ENCODE results near the gene ATP23.

ATP23 gene

DNA sequence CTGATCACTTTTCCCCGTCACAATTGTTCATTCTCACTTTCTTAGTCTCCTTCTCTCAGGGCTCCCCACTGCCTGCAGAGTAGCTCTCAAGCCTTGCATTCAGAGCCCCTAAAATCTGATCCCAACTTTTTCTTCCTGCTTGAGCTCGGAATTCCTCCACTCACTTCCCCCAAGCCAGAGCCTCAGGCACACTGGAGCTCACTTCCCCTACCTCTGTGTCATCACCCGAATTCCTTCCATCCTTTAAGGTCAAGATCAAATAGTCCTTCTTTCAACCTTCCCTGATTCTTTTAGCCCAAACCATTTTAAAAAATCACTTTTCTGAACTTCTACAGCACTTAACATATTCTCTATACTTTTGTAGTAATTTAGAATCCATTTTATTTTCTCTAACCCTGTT lies 34.1 kb upstream of the ATP23 start:
- DNase-seq (ENCODE audit: extremely low read depth in 1 of 2, low read depth in 1 of 2): no peak

DNA sequence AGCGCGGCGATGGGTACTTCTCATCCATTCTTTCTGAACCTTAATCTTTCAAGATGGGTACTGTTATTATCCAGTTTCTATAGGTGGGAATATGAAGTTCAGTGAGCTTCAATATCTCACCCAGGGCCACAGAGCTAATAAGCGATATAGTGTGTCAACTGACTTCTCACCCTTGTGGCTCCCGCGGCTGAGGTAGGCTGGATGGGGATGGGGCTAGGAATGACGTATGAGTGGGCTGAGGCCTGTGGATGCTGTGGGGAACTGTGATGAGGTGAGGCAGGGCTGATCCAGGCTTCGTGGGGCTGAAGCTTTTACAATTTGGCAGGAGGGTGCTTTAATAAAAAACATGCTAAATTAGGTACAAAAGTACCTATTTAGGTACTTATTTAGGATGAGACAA lies 32.9 kb upstream of the ATP23 start:
- no peak for DNase-seq (ENCODE audit: extremely low read depth in 1 of 2, low read depth in 1 of 2)

DNA sequence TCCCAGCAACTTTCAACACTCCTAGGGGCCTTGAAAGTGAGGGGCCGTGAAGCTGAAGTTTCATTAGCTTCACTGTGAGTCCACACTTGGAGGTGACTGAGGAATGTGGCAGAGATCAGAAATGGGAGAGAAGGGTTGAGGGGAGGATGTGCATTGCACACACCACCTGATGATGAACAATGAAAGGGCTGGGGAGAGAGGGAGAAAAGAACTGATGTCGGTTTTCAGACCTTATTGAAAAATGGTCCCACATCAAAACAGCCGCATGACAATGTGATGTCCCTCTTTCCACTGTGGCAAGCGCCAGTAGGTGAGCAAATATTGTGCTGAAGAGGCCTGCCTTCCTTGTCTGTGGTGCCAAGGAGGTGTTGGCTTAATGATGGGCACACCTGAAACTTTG lies 32.3 kb upstream of the ATP23 start:
- no peak for DNase-seq (ENCODE audit: extremely low read depth in 1 of 2, low read depth in 1 of 2)

DNA sequence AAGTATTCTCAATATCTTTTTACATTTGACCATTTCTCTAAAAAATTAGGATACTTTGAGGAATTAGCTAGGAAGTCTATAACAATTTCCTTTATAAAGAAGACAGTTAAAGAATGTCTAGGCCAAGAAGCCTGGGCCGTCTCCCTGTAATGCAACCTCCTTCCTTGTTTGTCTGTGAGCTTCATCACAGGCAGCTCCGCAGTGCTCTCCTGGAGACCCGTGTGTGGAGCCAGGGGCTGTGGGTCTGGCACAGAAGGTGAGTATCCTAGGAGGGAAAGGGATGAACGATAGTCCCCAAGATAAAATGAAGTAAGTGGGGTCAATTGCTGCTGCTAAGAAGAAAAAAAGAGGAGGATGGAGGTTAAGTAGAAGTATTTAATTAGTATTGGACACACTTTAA lies 31.8 kb upstream of the ATP23 start:
- DNase-seq (ENCODE audit: extremely low read depth in 1 of 2, low read depth in 1 of 2): no peak

- no peak for DNase-seq (ENCODE audit: extremely low read depth in 1 of 2, low read depth in 1 of 2)
Observed at GRCh38 chr12:57918147-57918546, 23.2 kb upstream of the ATP23 start.

- no peak for DNase-seq (ENCODE audit: extremely low read depth in 1 of 2, low read depth in 1 of 2)
Observed at GRCh38 chr12:57927086-57927485, 14.3 kb upstream of the ATP23 start.

DNA sequence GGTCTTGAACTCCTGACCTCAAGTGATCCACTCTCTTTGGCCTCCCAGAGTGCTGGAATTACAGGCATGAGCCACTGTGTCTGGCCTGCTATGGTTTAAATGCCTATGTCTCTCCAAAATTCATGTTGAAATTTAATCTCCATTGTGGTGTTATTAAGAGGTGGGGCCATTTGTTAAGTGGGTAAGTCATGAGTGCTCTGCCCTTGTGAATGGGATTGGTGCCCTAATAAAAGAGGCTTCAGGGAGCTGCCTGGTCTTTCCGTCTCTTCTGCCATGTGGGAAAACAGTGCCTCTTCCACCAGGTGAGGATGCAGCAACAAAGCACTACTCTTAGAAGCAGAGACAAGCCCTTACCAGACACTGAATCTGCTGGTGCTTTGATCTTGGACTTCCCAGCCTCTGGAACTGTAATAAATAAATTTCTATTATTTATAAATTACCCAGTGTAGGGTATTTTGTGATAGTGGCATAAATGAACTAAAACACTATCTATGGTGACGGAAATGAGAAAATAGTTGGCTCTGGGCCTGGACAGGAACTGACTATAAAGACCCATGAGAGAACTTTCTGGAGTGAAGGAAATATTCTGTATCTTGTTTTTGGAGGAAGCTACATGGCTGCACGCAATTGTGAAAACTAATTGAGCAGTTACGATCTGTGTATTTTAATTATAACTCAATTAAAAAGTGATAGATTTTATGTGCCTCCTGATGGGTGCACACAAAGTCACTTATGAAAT lies 12.1 kb upstream of the ATP23 start:
- no peak for DNase-seq (ENCODE audit: extremely low read depth in 1 of 2, low read depth in 1 of 2)

GRCh38 chr12:57934819-57935218 lies 6.5 kb upstream of the ATP23 start:
- DNase-seq (ENCODE audit: extremely low read depth in 1 of 2, low read depth in 1 of 2): no peak

DNA sequence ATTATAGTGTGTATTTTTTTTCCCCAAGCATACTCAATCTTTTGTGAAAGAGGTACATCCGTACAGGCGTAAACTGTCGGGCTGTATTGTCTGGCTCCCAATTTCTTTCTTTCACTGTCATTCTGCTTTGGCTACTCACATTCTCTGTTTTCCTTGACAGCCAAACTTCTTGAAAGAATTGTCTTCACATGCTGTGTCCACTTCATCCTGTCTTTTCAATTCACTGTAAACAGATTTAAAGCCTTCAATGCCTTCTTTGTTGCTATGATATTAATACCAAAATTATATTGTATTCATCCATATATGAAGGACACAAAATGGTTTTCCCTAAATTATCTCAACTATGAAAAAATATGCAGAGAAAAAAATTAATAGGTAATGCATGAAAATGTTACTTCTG lies 6.0 kb upstream of the ATP23 start:
- no peak for DNase-seq (ENCODE audit: extremely low read depth in 1 of 2, low read depth in 1 of 2)

- DNase-seq (ENCODE audit: extremely low read depth in 1 of 2, low read depth in 1 of 2): peak; percentile 75 to 94
Observed at GRCh38 chr12:57935839-57936512, 5.4 kb upstream of the ATP23 start.

- DNase-seq (ENCODE audit: extremely low read depth in 1 of 2, low read depth in 1 of 2): no peak
Observed at GRCh38 chr12:57936513-57936883, 4.9 kb upstream of the ATP23 start.

DNA sequence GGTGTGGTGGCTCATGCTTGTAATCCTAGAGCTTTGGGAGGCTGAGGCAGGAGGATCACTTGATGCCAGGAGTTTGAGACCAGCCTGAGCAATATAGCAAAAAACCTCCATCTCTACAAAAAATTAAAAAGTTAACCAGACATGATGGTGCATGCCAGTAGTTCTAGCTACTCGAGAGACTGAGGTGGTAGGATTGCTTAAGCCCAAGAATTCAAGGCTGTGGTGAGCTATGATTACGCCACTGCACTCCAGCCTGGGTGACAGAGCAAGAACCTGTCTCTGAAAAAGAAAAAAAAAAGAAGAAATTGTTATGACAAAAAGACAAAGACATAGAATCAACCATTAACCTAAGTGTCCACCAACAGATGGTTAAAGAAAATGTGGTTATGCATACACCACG lies 2.1 kb upstream of the ATP23 start:
- DNase-seq (ENCODE audit: extremely low read depth in 1 of 2, low read depth in 1 of 2): no peak

- DNase-seq (ENCODE audit: extremely low read depth in 1 of 2, low read depth in 1 of 2): no peak
Observed at GRCh38 chr12:57940052-57940914, 1.1 kb upstream of the ATP23 start.

DNA sequence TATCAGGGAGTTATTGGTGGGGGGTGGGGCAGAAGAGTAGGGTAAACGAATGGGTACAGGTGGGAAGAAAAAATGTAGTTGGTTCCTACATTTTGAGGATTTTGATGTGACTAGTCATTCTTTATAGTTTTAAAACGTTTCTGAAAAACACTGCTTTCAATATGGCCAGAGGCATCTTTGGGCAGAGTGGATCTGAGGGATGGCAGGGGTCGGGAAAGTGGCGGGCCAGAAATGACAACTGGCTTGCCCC lies 527 bp upstream of the ATP23 start:
- DNase-seq (ENCODE audit: extremely low read depth in 1 of 2, low read depth in 1 of 2): no peak

- no peak for DNase-seq (ENCODE audit: extremely low read depth in 1 of 2, low read depth in 1 of 2)
Observed at GRCh38 chr12:57943438-57944080, 2.2 kb downstream of the ATP23 start.

GRCh38 chr12:57944313-57945023 lies 3.1 kb downstream of the ATP23 start:
- DNase-seq (ENCODE audit: extremely low read depth in 1 of 2, low read depth in 1 of 2): no peak

DNA sequence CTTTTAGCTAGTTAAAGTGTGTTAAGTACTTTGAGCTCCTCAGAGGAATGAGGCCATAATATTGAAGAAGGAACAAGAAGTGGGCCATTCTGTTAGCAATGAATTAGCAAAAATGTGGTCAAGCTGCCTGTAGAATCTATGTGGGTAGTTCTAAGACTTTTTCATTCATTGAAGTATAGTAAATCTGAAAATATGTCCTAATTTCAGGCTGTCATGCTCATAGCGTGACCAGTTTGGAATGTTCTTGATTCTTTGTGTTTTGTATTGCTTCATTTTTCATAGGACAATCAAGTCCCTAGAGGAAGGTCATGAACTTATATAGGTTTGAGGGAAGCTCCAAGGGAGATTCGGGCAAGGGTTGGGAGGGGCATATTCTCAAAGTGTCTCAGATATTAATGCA lies 11.4 kb downstream of the ATP23 start:
- no peak for DNase-seq (ENCODE audit: extremely low read depth in 1 of 2, low read depth in 1 of 2)

GRCh38 chr12:57954768-57955167 lies 13.4 kb downstream of the ATP23 start:
- DNase-seq (ENCODE audit: extremely low read depth in 1 of 2, low read depth in 1 of 2): no peak

- no peak for DNase-seq (ENCODE audit: extremely low read depth in 1 of 2, low read depth in 1 of 2)
Observed at GRCh38 chr12:57958061-57958657, 16.8 kb downstream of the ATP23 start.

DNA sequence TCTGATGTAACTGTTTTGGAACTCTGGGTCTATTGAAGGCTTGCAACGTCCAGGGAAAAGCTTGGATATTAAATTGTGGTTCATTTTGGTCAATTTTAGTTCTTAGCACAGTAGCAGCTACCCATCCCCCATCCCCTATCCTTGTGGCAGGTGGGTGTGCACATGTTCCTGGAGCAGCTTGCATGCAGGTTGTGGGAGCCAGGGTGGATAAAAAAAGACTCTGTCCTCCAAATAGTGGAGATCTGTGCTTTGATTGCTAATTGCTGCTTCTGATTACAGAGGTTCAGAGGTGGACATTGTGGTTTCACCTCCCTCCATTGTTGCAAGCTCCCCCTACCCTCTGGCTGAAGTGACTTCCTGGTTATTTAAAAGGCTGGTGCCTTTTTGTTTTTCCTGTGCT lies 23.1 kb downstream of the ATP23 start:
- no peak for DNase-seq (ENCODE audit: extremely low read depth in 1 of 2, low read depth in 1 of 2)

- no peak for DNase-seq (ENCODE audit: extremely low read depth in 1 of 2, low read depth in 1 of 2)
Observed at GRCh38 chr12:57965766-57966165, 24.4 kb downstream of the ATP23 start.

Data from stimulated activated CD8-positive, alpha-beta memory T cell treated with anti-CD3 and anti-CD28 coated beads, Interleukin-7, amount 100 ng/mL, for 48 hours (primary cell).